HepG2 (cell line): ENCODE data around the gene NOXO1. TPM values are rescaled to one million over a fixed set of nuclear protein-coding genes. Genes with fewer than 3 reads are reported as not detected.

Source experiments
- ELF3 ChIP-seq: IDR thresholded peaks from 2 replicates; pipeline ENCODE4 v1.6.1; 2016; ENCODE audit warnings: missing genetic modification reagents, missing compliant biosample characterization
- FIP1L1 ChIP-seq: fragments of 200-400 bp; formaldehyde crosslinking; IDR thresholded peaks from 2 replicates; pipeline ENCODE4 v1.6.1; 2018; ENCODE audit warnings: low read depth, mild to moderate bottlenecking, low read length, moderate library complexity, borderline replicate concordance; ENCODE audit not compliant: insufficient read depth
- HOXA3 ChIP-seq: sonication (generic); formaldehyde crosslinking; IDR thresholded peaks from 2 replicates; pipeline ENCODE4 v1.5.0; 2020; ENCODE audit warnings: missing genetic modification reagents
- MED13 ChIP-seq: sonication (generic); formaldehyde crosslinking; IDR thresholded peaks from 2 replicates; pipeline ENCODE4 v1.5.0; 2020; ENCODE audit warnings: missing genetic modification reagents
- NFE2L1 ChIP-seq: sonication (generic); formaldehyde crosslinking; IDR thresholded peaks from 2 replicates; pipeline ENCODE4 v1.4.0; 2020; ENCODE audit warnings: missing genetic modification reagents, mild to moderate bottlenecking, borderline replicate concordance
- RBFOX2 ChIP-seq: fragments of 200-400 bp; formaldehyde crosslinking; IDR thresholded peaks from 2 replicates; pipeline ENCODE4 v1.6.1; 2017; ENCODE audit warnings: low read depth, mild to moderate bottlenecking, low read length
- SNAPC2 ChIP-seq: sonication (generic); formaldehyde crosslinking; IDR thresholded peaks from 2 replicates; pipeline ENCODE4 v1.8.1; 2022; ENCODE audit warnings: mild to moderate bottlenecking, missing genetic modification reagents
- ZNF777 ChIP-seq: sonication (generic); formaldehyde crosslinking; IDR thresholded peaks from 2 replicates; pipeline ENCODE4 v1.4.0; 2020; ENCODE audit warnings: missing genetic modification reagents
- ZSCAN22 ChIP-seq: sonication (generic); formaldehyde crosslinking; IDR thresholded peaks from 2 replicates; pipeline ENCODE4 v1.4.0; 2020; ENCODE audit warnings: mild to moderate bottlenecking, missing genetic modification reagents
- polyA plus RNA-seq, 8 experiments: library from polyadenylated mRNA; depleted of rRNA in 3 of 8; stranded (reverse) in 7 of 8; unstranded in 1 of 8; fragments of >200 nt; fragmentation: Illumina TruSeq in 4 of 8; extraction: Trizol in 4 of 8; gene quantifications; 2 replicates each; pipeline versions ENCODE4 v1.2.1 to v1.2.3, GENCODE V29; 2011 to 2016; ENCODE audit warnings: low read depth in 4 of 8, missing spikeins in 1 of 8, mixed read lengths in 1 of 8; ENCODE audit not compliant: insufficient read depth in 1 of 8
- total RNA-seq, 5 experiments: library from RNA; depleted of rRNA; stranded (reverse); fragments of >200 nt; fragmentation: Illumina TruSeq; extraction: Trizol; gene quantifications; 2 replicates each; pipeline ENCODE4 v1.2.3, GENCODE V29; 2016; ENCODE audit warnings: low read depth in 1 of 5
- TF ChIP-seq, protein P1 (sequence below): sonication (generic); formaldehyde crosslinking; IDR thresholded peaks from 2 replicates; pipeline ENCODE4 v1.8.0; 2022; ENCODE audit warnings: low read depth, missing genetic modification reagents
- TF ChIP-seq, protein P2 (sequence below): sonication (generic); formaldehyde crosslinking; IDR thresholded peaks from 2 replicates; pipeline ENCODE4 v1.5.0; 2020; ENCODE audit warnings: missing genetic modification reagents
- TF ChIP-seq, protein P3 (sequence below): IDR thresholded peaks from 2 replicates; pipeline ENCODE4 v1.6.1; 2016; ENCODE audit warnings: missing compliant biosample characterization, missing genetic modification reagents, borderline replicate concordance
- TF ChIP-seq, protein P4 (sequence below): sonication (generic); formaldehyde crosslinking; IDR thresholded peaks from one replicate; pipeline ENCODE4 v1.5.1; 2020; ENCODE audit warnings: mild to moderate bottlenecking, missing genetic modification reagents; ENCODE audit errors: not compliant biosample characterization

NOXO1 gene
- total and polyA plus RNA-seq, 2 of the 13 experiments (the other 11 are each of a cell fraction or from before 2014, with no cell fraction given): 0.69 to 1.4 TPM

DNA sequence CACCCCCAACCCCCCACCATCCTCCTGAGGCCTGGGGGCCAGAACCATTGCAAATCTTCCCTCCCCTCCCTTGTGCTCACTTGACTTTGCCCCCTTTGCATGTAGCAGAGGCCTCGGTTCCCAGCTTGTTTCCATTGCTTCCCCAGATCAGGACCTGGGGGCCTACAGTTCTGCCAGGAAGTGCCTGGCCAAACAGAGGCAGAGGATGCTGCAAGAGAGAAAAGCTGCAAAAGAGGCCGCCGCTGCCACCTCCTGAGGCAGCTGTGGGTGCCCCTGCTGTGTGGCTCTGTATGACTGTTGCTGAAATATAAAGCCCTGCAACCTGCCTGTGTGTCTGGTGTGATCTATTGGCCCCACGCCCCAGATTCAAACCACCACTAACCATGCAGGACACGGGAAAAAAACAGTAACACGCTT, 19.6 kb downstream of the NOXO1 start (continued):
- TF ChIP-seq SNAPC2 (CRISPR knock-in tag) (no peak), ELF3 (CRISPR knock-in tag) (no peak), FIP1L1 (0 out of 2 replicates have a peak, but pooled peaks have one; percentile 40), HOXA3 (CRISPR knock-in tag) (no peak), MED13 (CRISPR knock-in tag) (no peak), RBFOX2 (0 out of 2 replicates have a peak, but pooled peaks have one; percentile 16), NFE2L1 (CRISPR knock-in tag) (no peak), ZSCAN22 (CRISPR knock-in tag) (no peak), ZNF777 (CRISPR knock-in tag) (0 out of 2 replicates have a peak, but pooled peaks have one; percentile 13)
- TF ChIP-seq, protein P1, sequence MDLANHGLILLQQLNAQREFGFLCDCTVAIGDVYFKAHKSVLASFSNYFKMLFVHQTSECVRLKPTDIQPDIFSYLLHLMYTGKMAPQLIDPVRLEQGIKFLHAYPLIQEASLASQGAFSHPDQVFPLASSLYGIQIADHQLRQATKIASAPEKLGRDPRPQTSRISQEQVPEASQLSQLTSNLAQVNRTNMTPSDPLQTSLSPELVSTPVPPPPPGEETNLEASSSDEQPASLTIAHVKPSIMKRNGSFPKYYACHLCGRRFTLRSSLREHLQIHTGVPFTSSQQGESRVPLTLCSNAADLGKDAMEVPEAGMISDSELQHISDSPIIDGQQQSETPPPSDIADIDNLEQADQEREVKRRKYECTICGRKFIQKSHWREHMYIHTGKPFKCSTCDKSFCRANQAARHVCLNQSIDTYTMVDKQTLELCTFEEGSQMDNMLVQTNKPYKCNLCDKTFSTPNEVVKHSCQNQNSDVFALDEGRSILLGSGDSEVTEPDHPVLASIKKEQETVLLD (CRISPR knock-in tag): no peak
- TF ChIP-seq, protein P2, sequence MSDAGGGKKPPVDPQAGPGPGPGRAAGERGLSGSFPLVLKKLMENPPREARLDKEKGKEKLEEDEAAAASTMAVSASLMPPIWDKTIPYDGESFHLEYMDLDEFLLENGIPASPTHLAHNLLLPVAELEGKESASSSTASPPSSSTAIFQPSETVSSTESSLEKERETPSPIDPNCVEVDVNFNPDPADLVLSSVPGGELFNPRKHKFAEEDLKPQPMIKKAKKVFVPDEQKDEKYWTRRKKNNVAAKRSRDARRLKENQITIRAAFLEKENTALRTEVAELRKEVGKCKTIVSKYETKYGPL (CRISPR knock-in tag): no peak
- TF ChIP-seq, protein P3, sequence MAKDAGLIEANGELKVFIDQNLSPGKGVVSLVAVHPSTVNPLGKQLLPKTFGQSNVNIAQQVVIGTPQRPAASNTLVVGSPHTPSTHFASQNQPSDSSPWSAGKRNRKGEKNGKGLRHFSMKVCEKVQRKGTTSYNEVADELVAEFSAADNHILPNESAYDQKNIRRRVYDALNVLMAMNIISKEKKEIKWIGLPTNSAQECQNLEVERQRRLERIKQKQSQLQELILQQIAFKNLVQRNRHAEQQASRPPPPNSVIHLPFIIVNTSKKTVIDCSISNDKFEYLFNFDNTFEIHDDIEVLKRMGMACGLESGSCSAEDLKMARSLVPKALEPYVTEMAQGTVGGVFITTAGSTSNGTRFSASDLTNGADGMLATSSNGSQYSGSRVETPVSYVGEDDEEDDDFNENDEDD: no peak
- TF ChIP-seq, protein P4, sequence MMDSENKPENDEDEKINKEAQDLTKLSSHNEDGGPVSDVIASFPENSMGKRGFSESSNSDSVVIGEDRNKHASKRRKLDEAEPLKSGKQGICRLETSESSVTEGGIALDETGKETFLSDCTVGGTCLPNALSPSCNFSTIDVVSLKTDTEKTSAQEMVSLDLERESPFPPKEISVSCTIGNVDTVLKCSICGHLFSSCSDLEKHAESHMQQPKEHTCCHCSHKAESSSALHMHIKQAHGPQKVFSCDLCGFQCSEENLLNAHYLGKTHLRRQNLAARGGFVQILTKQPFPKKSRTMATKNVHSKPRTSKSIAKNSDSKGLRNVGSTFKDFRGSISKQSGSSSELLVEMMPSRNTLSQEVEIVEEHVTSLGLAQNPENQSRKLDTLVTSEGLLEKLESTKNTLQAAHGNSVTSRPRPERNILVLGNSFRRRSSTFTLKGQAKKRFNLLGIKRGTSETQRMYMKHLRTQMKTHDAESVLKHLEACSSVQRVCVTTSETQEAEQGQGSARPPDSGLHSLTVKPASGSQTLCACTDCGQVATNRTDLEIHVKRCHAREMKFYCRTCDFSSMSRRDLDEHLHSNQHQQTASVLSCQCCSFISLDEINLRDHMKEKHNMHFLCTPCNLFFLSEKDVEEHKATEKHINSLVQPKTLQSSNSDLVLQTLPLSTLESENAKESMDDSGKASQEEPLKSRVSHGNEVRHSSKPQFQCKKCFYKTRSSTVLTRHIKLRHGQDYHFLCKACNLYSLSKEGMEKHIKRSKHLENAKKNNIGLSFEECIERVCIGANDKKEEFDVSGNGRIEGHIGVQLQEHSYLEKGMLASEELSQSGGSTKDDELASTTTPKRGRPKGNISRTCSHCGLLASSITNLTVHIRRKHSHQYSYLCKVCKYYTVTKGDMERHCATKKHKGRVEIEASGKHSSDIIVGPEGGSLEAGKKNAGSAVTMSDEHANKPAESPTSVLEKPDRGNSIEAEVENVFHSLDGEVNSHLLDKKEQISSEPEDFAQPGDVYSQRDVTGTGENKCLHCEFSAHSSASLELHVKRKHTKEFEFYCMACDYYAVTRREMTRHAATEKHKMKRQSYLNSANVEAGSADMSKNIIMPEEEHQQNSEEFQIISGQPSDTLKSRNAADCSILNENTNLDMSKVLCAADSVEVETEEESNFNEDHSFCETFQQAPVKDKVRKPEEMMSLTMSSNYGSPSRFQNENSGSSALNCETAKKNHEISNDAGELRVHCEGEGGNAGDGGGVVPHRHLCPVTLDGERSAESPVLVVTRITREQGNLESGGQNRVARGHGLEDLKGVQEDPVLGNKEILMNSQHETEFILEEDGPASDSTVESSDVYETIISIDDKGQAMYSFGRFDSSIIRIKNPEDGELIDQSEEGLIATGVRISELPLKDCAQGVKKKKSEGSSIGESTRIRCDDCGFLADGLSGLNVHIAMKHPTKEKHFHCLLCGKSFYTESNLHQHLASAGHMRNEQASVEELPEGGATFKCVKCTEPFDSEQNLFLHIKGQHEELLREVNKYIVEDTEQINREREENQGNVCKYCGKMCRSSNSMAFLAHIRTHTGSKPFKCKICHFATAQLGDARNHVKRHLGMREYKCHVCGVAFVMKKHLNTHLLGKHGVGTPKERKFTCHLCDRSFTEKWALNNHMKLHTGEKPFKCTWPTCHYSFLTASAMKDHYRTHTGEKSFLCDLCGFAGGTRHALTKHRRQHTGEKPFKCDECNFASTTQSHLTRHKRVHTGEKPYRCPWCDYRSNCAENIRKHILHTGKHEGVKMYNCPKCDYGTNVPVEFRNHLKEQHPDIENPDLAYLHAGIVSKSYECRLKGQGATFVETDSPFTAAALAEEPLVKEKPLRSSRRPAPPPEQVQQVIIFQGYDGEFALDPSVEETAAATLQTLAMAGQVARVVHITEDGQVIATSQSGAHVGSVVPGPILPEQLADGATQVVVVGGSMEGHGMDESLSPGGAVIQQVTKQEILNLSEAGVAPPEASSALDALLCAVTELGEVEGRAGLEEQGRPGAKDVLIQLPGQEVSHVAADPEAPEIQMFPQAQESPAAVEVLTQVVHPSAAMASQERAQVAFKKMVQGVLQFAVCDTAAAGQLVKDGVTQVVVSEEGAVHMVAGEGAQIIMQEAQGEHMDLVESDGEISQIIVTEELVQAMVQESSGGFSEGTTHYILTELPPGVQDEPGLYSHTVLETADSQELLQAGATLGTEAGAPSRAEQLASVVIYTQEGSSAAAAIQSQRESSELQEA (CRISPR knock-in tag): no peak
